NCI-H2081 (cell line): Measurements from ENCODE around the gene ELN.
A peak's percentile ranks its signal among the peaks of the same experiment; 100 is the strongest.

Experiments
- DNase-seq, 2 experiments: peaks; one replicate each; lab custom pipeline; 2025; lab: John Stamatoyannopoulos, UW

Gene ELN

GRCh38 chr7:74061840-74062539 is 34.0 kb downstream of the ELN start:
- DNase-seq: peak in 1 of 2 experiments; percentile 40

- DNase-seq: no peak
These were observed 35.3 kb downstream of the ELN start for GRCh38 chr7:74063223-74063641.

- DNase-seq: no peak
These were observed 35.7 kb downstream of the ELN start for GRCh38 chr7:74063646-74064045.

DNA sequence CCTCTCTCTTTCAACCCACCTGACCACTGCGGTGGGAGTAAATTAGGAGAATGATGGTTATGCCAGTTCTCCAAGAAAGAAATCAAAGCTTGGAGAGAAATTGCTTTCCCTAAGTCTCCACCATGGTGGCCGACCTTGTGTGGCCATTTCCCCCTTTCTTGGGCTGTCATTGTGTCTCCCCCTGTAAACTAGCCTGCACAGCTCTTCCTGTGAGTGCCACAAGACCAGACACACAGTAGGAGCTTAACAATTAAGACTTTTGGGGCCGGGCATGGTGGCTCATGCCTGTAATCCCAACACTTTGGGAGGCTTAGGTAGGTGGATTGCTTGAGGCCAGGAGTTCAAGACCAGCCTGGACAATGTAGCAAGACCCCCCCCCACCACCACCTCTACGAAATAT is 36.7 kb downstream of the ELN start:
- no peak for DNase-seq

- DNase-seq: no peak
These were observed 38.7 kb downstream of the ELN start for GRCh38 chr7:74066626-74067025.

GRCh38 chr7:74068378-74069085 is 40.6 kb downstream of the ELN start:
- DNase-seq: no peak

- no peak for DNase-seq
These were observed 41.1 kb downstream of the ELN start for GRCh38 chr7:74069086-74069541.

DNA sequence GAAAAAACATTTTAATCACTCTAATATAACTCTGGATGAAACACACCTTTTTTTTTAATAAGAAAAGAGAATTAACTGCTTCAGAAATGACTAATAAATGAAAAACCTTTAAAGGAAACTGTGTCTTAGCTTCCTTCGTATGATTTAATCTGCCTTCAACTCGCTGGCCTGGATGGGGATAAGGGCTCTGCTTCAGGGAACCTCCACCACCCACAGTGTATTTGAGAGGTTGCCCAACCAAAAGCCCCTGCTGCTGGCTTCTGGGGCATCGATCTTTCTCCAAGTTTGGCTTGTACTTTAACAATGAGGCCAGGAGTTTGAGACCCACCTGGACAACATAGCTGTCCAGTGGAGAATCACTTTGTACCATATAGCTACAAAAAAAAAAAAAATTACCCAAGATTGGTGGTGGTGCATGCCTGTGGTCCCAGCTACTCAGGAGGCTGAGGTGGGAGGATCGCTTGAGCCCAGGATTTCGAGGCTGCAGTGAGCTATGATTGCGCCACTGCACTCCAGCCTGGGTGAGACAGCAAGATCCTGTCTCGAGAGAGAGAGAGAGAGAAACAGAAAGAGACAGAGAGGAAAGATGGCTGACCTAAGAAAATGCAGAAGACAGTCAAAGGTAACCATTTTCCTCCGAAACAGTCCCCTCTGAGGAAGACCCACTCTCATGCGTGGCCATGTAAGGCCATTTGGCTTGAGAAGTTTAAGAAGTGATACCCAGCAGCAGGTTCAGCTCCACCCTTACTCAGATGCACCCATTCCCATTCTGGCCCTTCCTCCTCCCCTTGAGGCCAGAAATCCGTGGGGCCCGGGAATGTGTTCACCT is 42.0 kb downstream of the ELN start:
- DNase-seq: no peak

GRCh38 chr7:74070619-74070921 is 42.6 kb downstream of the ELN start:
- DNase-seq: no peak

DNA sequence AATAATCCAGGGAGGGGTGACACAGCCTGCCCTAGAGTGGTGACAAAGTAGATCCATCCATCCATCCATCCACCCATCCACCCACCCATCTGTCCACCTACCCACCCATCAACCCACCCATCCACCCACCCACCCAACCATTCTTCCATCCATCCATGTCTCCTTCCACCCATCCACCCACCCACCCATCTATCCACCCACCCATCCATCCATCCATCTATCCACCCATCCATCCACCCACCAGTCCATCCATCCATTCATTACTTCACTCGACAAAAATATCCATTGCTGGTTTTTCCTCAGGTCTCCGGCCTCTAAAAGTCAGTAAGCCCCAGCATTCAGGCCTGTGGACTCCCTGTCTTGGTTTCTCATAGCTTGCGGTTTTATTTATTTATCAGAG is 43.1 kb downstream of the ELN start:
- DNase-seq: no peak

DNA sequence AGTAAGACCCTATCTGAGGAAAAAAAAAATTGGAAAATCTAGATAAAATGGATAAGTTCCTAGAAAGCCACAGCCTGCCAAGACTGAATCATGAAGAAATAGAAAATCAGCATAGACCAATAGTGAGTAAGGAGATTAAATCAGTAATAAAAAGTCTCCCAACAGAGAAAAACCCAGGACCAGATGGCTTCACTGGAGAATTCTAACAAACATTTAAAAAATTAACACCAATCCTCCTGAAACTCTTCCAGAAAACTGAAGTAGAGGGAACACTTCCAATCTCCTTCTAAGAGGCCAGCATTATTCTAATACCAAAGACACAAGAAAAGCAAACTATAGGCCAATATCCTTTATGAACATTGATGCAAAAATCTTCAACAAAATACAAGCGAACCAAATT is 46.8 kb downstream of the ELN start:
- DNase-seq: no peak

DNA sequence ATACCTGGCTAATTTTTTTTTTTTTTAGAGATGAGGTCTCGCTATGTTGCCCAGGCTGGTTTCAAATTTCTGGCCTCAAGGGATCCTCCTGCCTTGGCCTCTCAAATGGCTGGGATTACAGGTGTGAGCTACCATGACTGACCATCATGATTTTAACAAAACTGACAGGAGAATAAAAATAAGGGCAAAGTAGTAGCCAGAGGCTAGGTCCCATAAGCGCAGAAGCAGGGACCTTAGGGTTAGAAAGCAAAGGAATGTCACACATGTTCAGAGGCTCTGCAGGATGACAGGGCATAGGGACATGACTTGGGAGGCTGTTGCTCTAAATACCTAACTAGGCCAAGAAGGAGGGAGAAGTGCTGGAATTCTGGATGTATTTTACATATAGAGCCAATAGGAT is 50.5 kb downstream of the ELN start:
- DNase-seq: no peak

GRCh38 chr7:74082770-74083116 is 54.8 kb downstream of the ELN start:
- no peak for DNase-seq

DNA sequence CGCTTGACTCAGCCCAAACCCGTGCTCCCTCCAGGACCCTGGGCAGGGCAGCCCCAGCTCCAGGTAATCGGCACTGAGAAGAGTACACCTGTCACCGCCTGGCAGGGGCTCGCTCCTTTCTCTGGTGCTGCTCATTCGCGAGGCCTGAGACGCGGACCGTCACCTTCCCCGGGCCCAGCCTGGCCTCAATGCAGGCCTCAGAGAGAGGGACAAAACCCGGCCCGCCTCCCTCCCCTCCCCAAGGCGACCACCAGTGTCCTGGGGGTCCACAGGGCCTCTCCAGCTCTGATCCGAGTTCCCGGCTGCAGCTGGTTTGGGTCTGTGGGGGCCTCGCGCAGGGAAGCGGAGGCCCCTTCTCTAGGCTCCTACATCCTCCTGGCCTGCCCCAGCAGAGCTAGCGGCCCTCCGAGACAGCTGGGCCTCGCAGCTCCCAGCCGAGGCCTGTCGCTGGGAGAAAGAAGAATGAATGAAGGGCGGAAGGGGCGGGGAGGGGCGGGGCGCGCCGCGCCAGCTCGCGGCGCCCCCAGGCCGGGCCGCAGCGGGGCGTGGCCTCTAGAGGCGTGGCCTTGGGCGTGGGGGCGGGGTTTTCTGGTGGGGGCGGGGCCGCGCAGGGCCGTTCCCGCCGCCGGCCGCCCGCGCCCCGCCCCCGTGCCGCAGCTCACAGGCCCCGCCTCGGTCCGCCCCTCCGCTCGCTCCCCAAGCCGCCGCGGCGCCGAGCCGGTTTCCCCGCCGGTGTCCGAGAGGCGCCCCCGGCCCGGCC is 55.3 kb downstream of the ELN start, which contains the start of gene LIMK1:
Gene LIMK1, plus strand, starts transcription at position 688 of the 760 bp plus-strand sequence. CDS start 187 bp downstream, outside the sequence.
- peak; percentile 86 for DNase-seq

DNA sequence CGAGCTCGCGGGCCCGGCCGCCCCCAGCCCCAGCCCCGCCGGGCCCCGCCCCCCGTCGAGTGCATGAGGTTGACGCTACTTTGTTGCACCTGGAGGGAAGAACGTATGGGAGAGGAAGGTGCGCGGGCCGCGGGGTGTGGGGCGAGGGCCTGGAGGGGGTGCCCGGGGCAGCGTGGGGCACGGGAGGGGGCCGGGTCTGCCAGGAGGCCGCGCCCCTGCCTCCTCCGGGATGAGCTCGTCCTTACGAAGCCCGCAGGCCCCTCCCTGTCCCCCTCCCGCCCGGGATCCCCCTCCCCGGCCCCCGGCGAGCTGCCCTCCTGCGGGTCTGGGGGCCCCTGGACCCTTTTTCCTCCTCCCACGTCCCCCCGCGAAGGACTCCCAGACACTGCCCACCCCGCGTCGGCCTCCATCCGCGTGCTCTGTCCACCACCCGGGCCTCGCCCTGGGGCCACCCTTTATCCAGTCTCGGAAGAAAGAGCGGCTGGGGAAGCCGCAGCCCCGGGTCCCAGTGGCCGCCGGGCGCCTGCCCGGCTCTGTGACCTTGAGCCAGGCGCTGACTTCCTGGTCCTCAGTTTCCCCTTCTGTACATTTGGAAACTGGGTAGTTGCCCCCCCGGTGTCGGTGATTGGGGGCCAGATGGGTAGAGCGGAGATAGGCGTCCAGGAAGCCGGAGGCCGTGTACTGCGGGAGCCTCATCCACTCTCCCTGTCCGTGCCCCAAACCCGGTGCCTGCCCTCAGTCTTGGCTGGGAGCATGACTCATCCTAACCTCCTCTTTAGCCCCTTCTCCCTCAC is 56.2 kb downstream of the ELN start:
- peak; percentile 53 to 63 for DNase-seq

DNA sequence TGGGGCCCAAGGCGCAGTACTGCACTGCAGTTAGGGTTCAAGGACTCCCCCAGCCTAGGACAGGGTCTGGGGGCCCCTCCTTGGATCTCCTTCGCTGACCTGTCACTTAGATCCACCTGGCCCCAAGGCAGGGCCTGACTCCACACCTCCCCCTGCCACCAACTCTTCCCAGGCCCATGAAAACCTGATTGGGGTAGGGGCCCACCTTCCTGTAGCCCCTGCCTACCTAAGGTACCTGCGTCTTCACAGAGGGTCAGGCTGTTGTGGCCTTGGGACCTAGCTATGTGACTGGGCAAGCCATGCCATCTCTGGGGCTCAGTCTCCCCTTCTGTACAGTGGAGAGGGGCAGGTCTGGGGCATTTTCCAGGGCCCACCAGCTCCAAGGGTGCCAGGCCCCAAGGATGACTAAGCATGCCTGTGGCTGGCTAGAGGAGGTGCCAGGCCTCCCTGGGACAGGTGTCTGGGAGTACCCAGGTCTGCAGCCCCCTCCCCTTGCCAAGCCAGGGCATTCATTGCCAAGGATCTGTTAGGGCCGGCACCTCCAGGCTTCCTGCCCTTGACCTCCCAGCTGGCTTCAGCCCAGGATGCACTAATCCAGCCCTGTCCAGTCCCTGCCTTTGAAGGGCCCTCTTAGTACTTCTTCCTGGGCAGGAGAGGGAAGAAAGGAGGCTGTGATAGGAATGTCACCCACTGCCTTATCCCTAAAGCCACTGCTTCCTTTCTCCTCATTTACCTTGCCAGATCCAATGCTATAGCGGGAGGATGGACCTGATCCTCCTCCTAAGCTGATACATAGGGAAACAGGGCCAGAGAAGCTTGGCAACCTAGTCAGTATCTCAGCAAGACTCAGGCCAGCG is 57.0 kb downstream of the ELN start:
- no peak for DNase-seq

GRCh38 chr7:74087791-74088453 is 59.9 kb downstream of the ELN start:
- DNase-seq: no peak

DNA sequence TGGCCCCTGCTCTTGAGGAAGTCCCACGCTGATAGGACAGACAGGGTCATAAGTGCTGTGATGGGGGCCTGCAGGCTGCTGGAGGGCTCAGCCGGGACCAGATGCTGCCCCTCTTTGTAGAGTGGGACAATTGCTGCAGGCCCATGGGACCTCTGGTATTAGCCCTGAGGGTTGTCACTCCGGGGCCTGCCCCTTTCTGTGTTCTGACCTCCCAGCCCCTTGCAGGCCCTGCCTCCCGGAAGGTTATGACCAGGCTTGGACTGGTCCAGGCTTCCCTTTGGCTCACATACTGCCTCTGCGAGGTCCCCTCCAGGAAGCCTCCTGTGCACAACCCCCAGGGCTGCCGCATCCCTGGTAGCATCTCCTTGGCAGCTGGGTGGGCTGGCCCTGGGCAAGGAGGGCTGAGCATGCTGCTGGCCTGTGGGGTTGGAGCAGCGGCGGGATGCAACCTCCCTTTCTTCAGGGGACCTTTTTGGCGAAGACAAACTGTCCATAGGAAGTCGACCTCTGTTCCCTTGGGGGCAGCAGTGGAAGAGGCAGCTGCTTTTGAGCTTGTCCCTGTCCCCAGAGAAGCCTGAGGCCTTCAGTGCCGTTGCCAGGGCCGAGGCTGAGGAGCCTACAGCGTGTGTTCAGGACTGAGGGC is 64.5 kb downstream of the ELN start:
- no peak for DNase-seq

DNA sequence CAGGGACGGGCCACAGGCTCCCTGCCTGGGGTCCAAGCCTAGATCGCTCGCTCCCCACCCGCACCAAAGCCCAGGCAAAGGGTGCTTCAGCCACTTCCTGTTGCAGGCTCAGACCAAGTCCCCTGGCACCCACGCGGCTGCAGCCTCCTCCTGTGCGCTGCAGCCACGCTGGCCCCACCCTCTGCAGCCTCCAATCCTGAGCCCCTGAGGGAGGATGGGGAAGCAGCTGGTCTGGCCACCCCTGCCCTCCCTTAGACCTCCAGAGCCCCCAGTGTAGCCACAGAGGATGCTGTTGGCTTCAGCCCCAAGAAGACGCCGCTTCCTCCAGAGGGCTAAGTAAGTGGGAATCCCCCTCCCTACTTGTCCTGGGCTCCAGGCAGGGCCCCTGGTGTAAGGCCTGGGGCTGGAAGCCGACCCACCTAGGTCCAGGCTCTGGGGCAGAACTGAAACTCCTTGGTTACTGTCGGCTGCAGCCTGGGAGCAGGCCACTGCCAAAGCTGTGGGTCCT is 65.0 kb downstream of the ELN start:
- peak in 1 of 2 experiments; percentile 7 for DNase-seq
